ACHN (cell line): Measurements from ENCODE around the gene SNX9.
"Not testable (repeated sequence)": the region's sequence is repeated elsewhere in the genome, so short reads cannot be mapped to it uniquely, and the experiment has no call there.

Experiments
- DNase-seq: peaks from one replicate; pipeline ENCODE4 v3.0.0-alpha.2; 2015
- in situ Hi-C: cut with HindIII; loops from 2 replicates; pipeline ENCODE4 v1.10.0; 2017; ENCODE audit warnings: low sequenced_read_pairs, low pct_ligation_motif_present, low pct_unique_long_range_greater_than_20kb

SNX9 gene

GRCh38 chr6:157898640-157899039 lies 75.6 kb downstream of the SNX9 start:
- in situ Hi-C loops: no loop called here
- DNase-seq: no peak

GRCh38 chr6:157900262-157900661 lies 77.2 kb downstream of the SNX9 start:
- in situ Hi-C loops, DNase-seq: not testable (repeated sequence)

DNA sequence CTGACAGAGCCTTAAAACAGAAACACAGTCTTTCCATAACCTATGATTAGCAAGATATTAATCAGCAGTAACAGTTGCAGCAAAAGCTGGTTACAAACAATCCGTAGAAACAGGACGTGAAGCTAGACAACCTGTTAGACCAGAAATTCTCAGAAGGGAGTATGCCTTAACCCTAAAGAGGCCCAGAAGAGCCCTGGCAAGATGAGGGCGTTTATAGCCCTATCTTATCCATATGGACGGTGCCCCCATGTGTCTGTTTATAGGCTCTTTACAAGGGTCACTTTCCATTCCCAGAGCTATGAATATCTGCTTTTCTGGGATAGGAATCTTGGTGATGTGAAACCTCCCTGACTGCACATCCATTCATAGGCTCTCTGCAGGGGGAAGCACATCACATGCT lies 77.7 kb downstream of the SNX9 start:
- DNase-seq, in situ Hi-C loops: not testable (repeated sequence)

GRCh38 chr6:157904999-157905398 lies 82.0 kb downstream of the SNX9 start:
- in situ Hi-C loops: no loop called here
- no peak for DNase-seq

- in situ Hi-C loops: no loop called here
- no peak for DNase-seq
Observed at GRCh38 chr6:157905590-157906342, 82.7 kb downstream of the SNX9 start.

DNA sequence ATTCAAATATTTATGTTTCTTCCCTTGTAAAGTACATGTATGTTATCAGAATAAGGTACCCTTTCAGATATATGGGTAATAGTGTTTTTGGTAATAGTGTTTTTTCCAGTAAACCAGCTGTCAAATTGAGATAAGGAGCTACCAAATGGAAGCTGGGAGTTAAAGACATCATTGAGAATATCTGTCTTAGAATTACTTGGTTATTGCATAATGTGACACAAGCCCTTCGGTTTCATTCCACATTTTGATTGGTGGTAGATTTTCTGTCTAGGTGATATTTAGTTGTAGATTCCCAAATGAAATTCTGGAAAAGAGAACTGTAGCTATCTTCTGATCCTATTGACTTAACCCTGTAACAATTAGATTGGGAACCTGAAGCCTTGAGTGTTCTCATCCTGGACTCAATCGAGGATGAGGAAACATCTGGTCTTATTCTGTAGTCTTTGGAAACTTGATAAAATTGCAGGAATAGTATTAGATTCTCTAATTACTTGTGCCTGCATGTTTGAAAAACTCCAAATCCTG lies 83.6 kb downstream of the SNX9 start:
- no peak for DNase-seq

GRCh38 chr6:157907651-157908050 lies 84.6 kb downstream of the SNX9 start:
- in situ Hi-C loops: no loop called here
- DNase-seq: no peak

More for the DNA sequence above, 83.6 kb downstream of the SNX9 start:
- in situ Hi-C loops: no loop called here

GRCh38 chr6:157908369-157909281 lies 85.6 kb downstream of the SNX9 start:
- in situ Hi-C loops: no loop called here
- DNase-seq: no peak

DNA sequence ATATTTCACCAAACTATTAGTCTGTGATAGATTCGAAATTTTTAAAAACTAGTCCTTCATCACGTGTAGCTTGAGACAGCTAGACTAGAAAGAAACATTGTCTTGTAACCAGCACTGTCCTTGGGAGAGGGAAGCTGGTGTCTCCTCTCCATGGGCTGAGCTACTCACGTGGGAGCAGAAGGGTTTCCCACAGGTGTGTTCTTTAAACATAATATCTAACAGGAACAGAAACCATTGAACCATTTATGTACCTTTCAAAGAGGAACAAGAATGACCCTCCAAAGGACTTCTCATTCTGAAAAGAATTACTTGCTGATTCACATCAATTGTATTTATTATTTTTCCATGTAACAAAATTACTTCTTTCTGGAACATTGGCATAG lies 86.2 kb downstream of the SNX9 start:
- no peak for DNase-seq
- in situ Hi-C loops: no loop called here

DNA sequence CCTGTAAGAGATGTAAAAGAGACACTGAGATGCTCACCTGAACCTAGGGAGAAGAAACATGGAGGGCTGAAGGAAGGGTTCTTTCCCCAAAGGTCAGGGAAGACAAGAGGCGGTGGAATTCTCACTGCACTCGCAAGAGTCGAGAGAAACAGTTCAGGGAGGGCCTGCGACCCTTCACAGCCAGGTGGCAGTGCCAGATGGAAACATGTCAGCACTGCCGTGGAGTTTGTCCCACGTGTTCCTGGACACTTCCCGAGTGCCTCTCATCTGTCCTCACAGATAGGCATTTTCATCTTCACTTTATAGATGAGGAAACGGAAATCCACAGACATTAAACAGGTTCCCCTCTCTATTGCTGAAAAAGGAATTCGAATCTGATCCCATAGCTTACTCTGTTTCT lies 88.2 kb downstream of the SNX9 start:
- in situ Hi-C loops: no loop called here
- no peak for DNase-seq

GRCh38 chr6:157911786-157912185 lies 88.7 kb downstream of the SNX9 start:
- no peak for DNase-seq
- in situ Hi-C loops: no loop called here

- in situ Hi-C loops: no loop called here
- DNase-seq: no peak
Observed at GRCh38 chr6:157912326-157912725, 89.3 kb downstream of the SNX9 start.

GRCh38 chr6:157921685-157922367 lies 98.8 kb downstream of the SNX9 start:
- DNase-seq: no peak
- in situ Hi-C loops: no loop called here

GRCh38 chr6:157925771-157926170 lies 102.7 kb downstream of the SNX9 start:
- in situ Hi-C loops: no loop called here
- DNase-seq: no peak

DNA sequence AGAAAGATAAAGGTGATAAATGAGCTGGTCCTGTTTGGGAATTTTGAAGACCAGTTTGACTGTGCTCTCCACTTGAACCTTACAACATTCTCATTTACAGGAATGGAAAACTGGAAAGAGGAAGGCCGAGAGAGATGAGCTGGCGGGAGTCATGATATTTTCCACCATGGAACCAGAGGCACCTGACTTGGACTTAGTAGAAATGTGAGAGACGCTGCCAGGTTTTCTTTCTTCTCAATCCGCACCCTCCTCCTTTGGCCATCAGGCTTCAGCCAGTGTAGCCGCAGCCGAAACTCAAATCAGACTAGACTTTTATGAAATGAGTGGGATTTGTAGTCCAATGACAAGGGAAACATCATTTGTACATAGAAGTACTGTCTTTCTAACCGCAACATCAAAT lies 104.0 kb downstream of the SNX9 start:
- no peak for DNase-seq
- in situ Hi-C loops: no loop called here

DNA sequence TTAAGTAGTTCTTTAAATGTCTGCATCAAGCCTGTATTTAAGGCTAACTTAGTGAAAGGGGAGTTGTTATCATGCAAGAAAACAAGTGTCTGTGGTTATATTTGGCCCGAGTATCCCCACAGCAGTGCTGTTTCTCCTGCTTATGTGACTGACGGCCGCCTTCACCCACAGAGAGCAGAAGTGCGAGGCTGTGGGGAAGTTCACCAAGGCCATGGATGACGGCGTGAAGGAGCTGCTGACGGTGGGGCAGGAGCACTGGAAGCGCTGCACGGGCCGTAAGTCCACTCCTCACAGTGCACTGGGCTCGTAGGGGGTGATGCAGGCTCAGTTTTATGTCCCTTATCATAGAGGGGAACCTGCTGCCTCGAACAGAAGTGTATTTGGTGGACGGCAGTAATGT lies 105.4 kb downstream of the SNX9 start:
- in situ Hi-C loops: no loop called here
- no peak for DNase-seq

- in situ Hi-C loops: no loop called here
- DNase-seq: no peak
Observed at GRCh38 chr6:157929076-157929475, 106.0 kb downstream of the SNX9 start.

- no peak for DNase-seq
- in situ Hi-C loops: no loop called here
Observed at GRCh38 chr6:157929765-157930319, 106.8 kb downstream of the SNX9 start.

DNA sequence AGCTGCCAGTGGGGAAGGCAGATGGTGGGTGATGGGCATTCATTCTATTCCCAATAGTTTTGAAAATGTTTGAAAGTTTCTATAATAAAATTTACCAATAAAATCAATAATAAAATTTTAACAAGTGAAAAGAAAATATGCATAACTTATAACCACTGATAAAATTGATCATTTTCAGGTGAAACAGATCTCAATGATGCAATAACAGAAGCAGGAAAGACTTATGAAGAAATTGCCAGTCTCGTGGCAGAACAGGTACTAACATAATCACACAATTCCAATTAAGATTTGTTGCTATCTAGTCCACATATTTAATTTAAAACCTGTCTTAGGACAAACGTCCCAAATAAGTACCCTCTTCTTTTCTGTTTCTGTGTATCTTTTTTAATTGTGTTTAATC lies 112.7 kb downstream of the SNX9 start:
- DNase-seq: no peak
- in situ Hi-C loops: no loop called here
